PC-9 (cell line): Measurements from ENCODE around the gene LIN54. TPM values are rescaled to one million over a fixed set of nuclear protein-coding genes. Genes with fewer than 3 reads are reported as not detected.
"Not testable (repeated sequence)": the region's sequence is repeated elsewhere in the genome, so short reads cannot be mapped to it uniquely, and the experiment has no call there.

Experiments used
- BruUV-seq: library from RNA; stranded (reverse); fragments of 400-500 nt; replicated peaks from 2 replicates; lab custom pipeline; 2021; lab: Mats Ljungman, UMichigan
- CTCF ChIA-PET: fragments of 300-600 bp; sonication (Branson Sonifier 250); formaldehyde crosslinking; loops from one replicate; lab custom pipeline; 2022; ENCODE audit warnings: antibody characterized with exemption; lab: Charles Lee
- POLR2A ChIA-PET: fragments of 300-600 bp; sonication (Branson Sonifier 250); formaldehyde crosslinking; loops from one replicate; lab custom pipeline; 2022; ENCODE audit warnings: antibody characterized with exemption; ENCODE audit not compliant: unreplicated experiment; lab: Charles Lee
- DNase-seq, 2 experiments: peaks; one replicate each; pipeline versions ENCODE4 v3.0.0 to v3.0.0-alpha.2; 2015 to 2022; ENCODE audit warnings: mixed read lengths in 1 of 2
- H2AFZ ChIP-seq: fragments of 200-600 bp; sonication (generic); 2 replicates; pipeline ENCODE4 v1.8.1; 2017; ENCODE audit warnings: antibody characterized with exemption
- H3F3A ChIP-seq: fragments of 200-600 bp; sonication (generic); 2 replicates; pipeline ENCODE4 v1.8.1; 2017; ENCODE audit warnings: antibody characterized with exemption, mild to moderate bottlenecking, low read depth; ENCODE audit not compliant: insufficient read depth
- H3K27ac ChIP-seq: fragments of 200-600 bp; sonication (generic); 2 replicates; pipeline ENCODE4 v1.6.1; 2016; ENCODE audit warnings: mixed run types
- H3K27me3 ChIP-seq: fragments of 200-600 bp; sonication (generic); 2 replicates; pipeline ENCODE4 v1.6.1; 2016; ENCODE audit warnings: low read depth, mixed run types; ENCODE audit not compliant: insufficient read depth
- H3K36me3 ChIP-seq: fragments of 200-600 bp; sonication (generic); 2 replicates; pipeline ENCODE4 v1.6.1; 2016; ENCODE audit warnings: low read depth, mixed run types
- H3K4me1 ChIP-seq: fragments of 200-600 bp; sonication (generic); replicated peaks from 2 replicates; pipeline ENCODE4 v1.6.1; 2016; ENCODE audit warnings: mixed run types; ENCODE audit not compliant: insufficient read depth
- H3K4me2 ChIP-seq: fragments of 200-600 bp; sonication (generic); 2 replicates; pipeline ENCODE4 v1.6.1; 2017; ENCODE audit warnings: mixed run types
- H3K4me3 ChIP-seq: fragments of 200-600 bp; sonication (generic); 2 replicates; pipeline ENCODE4 v1.6.1; 2016; ENCODE audit warnings: mixed run types
- H3K79me2 ChIP-seq: fragments of 200-600 bp; sonication (generic); 2 replicates; pipeline ENCODE4 v1.6.1; 2017; ENCODE audit warnings: low read depth, mixed run types
- H3K9me2 ChIP-seq: fragments of 200-600 bp; sonication (generic); 2 replicates; pipeline ENCODE4 v1.8.1; 2017; ENCODE audit warnings: mild to moderate bottlenecking; ENCODE audit not compliant: insufficient read depth
- H3K9me3 ChIP-seq: fragments of 200-600 bp; sonication (generic); 2 replicates; pipeline ENCODE4 v1.8.1; 2016; ENCODE audit warnings: low read depth; ENCODE audit not compliant: insufficient read depth
- H4K20me1 ChIP-seq: fragments of 200-600 bp; sonication (generic); 2 replicates; pipeline ENCODE4 v1.8.1; 2017; ENCODE audit not compliant: insufficient read depth
- CTCF ChIP-seq: fragments of 200-600 bp; sonication (generic); conservative IDR thresholded peaks from 2 replicates; pipeline ENCODE4 v1.6.1; 2017; ENCODE audit warnings: mixed run types, antibody characterized with exemption, mild to moderate bottlenecking, moderate library complexity
- EZH2 ChIP-seq: fragments of 200-600 bp; sonication (generic); IDR thresholded peaks from 2 replicates; pipeline ENCODE4 v1.8.0; 2017; ENCODE audit warnings: antibody characterized with exemption, low read depth
- intact Hi-C: fragments of 100-400 bp; cut with micrococcal nuclease; formaldehyde crosslinking; loops from one replicate; pipeline ENCODE4 v1.10.0; 2022; ENCODE audit not compliant: unreplicated experiment
- total RNA-seq: library from RNA; stranded (reverse); gene quantifications from 2 replicates; pipeline ENCODE4 v1.2.3, GENCODE V29; 2021

Gene LIN54
- total RNA-seq, 1 experiment from 2014 or later: 13.1 TPM

GRCh38 chr4:83010111-83010521 lies 507 bp downstream of the LIN54 start:
- POLR2A ChIA-PET: interaction anchor here (0.5 to 0.6 kb wide), 2 partner anchors 234 to 346 kb away, joined by 4 to 8 read pairs; no protein-coding TSS in a partner anchor
- DNase-seq: peak; percentile 3 to 36
- H3K4me2 ChIP-seq: peak overlapping the region; percentile 99
- no peak for TF ChIP-seq CTCF
- TF ChIP-seq EZH2: no peak
- peak overlapping the region; percentile 83 for H3K4me3 ChIP-seq
- H4K20me1 ChIP-seq: no peaks in the 10 kb centered on the region
- intact Hi-C loops: no loop called here
- CTCF ChIA-PET: no interaction called here
- H3K9me2 ChIP-seq: no peaks in the 10 kb centered on the region
- H3K9me3 ChIP-seq: no peaks in the 10 kb centered on the region
- peak overlapping the region; percentile 88 for H2AFZ ChIP-seq
- peaks cover 64% of the 10 kb centered on the region for H3K79me2 ChIP-seq
- H3K36me3 ChIP-seq: no peaks in the 10 kb centered on the region
- no peaks in the 10 kb centered on the region for H3K27me3 ChIP-seq
- peaks cover 32% of the 10 kb centered on the region for H3K4me1 ChIP-seq
- peaks cover 14% of the 10 kb centered on the region for H3F3A ChIP-seq
- no TSS peak for BruUV-seq
- peak overlapping the region; percentile 59 for H3K27ac ChIP-seq

- CTCF ChIA-PET: no interaction called here
- peak overlapping the region; percentile 88; the same call in 1 of the 2 replicates for H2AFZ ChIP-seq
- no peaks in the 10 kb centered on the region for H3K36me3 ChIP-seq
- intact Hi-C loops: no loop called here
- no peak for TF ChIP-seq EZH2
- H3K9me2 ChIP-seq: no peaks in the 10 kb centered on the region
- no peaks in the 10 kb centered on the region for H3K27me3 ChIP-seq
- peaks cover 14% of the 10 kb centered on the region for H3F3A ChIP-seq
- no peak for DNase-seq
- H3K4me3 ChIP-seq: peak overlapping the region; percentile 83
- POLR2A ChIA-PET: no interaction called here
- H3K4me1 ChIP-seq: peaks cover 32% of the 10 kb centered on the region
- BruUV-seq: no TSS peak
- no peaks in the 10 kb centered on the region for H3K9me3 ChIP-seq
- peaks cover 66% of the 10 kb centered on the region for H3K79me2 ChIP-seq
- peak overlapping the region; percentile 59 for H3K27ac ChIP-seq
- H3K4me2 ChIP-seq: peak overlapping the region; percentile 99
- no peaks in the 10 kb centered on the region for H4K20me1 ChIP-seq
Measured at GRCh38 chr4:83009529-83009928, 1.1 kb downstream of the LIN54 start.

GRCh38 chr4:83003044-83003791 lies 7.4 kb downstream of the LIN54 start:
- H3F3A ChIP-seq, BruUV-seq, H3K4me3 ChIP-seq, H3K27me3 ChIP-seq, H3K4me2 ChIP-seq, H2AFZ ChIP-seq, intact Hi-C loops, H3K9me3 ChIP-seq, DNase-seq, H3K4me1 ChIP-seq, H4K20me1 ChIP-seq, POLR2A ChIA-PET, H3K9me2 ChIP-seq, H3K27ac ChIP-seq, H3K36me3 ChIP-seq: not testable (repeated sequence)
- H3K79me2 ChIP-seq: peaks cover 38% of the 10 kb centered on the region
- CTCF ChIA-PET: interaction anchor here (0.6 kb wide), 1 partner anchor 1748 kb away, joined by 4 read pairs; no protein-coding TSS in a partner anchor

GRCh38 chr4:83002329-83002728 lies 8.3 kb downstream of the LIN54 start:
- intact Hi-C loops: no loop called here
- DNase-seq: no peak
- no peaks in the 10 kb centered on the region for H3K4me1 ChIP-seq
- no peaks in the 10 kb centered on the region for H3K36me3 ChIP-seq
- TF ChIP-seq EZH2 (no peak), CTCF (no peak)
- H3K27me3 ChIP-seq: no peaks in the 10 kb centered on the region
- no peaks in the 10 kb centered on the region for H3K9me3 ChIP-seq
- no peak overlapping the region for H3K4me2 ChIP-seq
- CTCF ChIA-PET: interaction anchor here (0.6 kb wide), 1 partner anchor 33 kb away, joined by 9 read pairs; the partner anchor contains the start of gene COPS4
- no peak overlapping the region for H3K27ac ChIP-seq
- POLR2A ChIA-PET: no interaction called here
- no peak overlapping the region for H3K4me3 ChIP-seq
- no peaks in the 10 kb centered on the region for H4K20me1 ChIP-seq
- BruUV-seq: no TSS peak
- H3K9me2 ChIP-seq: no peaks in the 10 kb centered on the region
- H2AFZ ChIP-seq: no peak overlapping the region
- no peaks in the 10 kb centered on the region for H3F3A ChIP-seq
- peaks cover 31% of the 10 kb centered on the region for H3K79me2 ChIP-seq
